Mucosa of rectum (tissue), 2 donors: Measurements from ENCODE around the gene ERP27.

Experiments used
- H3K27ac ChIP-seq, 2 donors: one replicate each; pipeline ENCODE4 v1.7.0; 2013; ENCODE audit warnings: inconsistent platforms in 2 of 2, low read depth in 2 of 2, low read length in 2 of 2
- H3K27me3 ChIP-seq, 2 donors: one replicate each; pipeline ENCODE4 v1.7.0; 2013; ENCODE audit warnings: low read length in 2 of 2; ENCODE audit not compliant: control insufficient read depth in 2 of 2, insufficient read depth in 2 of 2
- H3K36me3 ChIP-seq, 2 donors: one replicate each; pipeline ENCODE4 v1.7.0; 2013; ENCODE audit warnings: low read length in 2 of 2; ENCODE audit not compliant: control insufficient read depth in 2 of 2, insufficient read depth in 2 of 2
- H3K4me1 ChIP-seq, 2 donors: one replicate each; pipeline ENCODE4 v1.7.0; 2013; ENCODE audit warnings: low read length in 2 of 2, mild to moderate bottlenecking in 1 of 2; ENCODE audit not compliant: control insufficient read depth in 2 of 2, insufficient read depth in 2 of 2
- H3K4me3 ChIP-seq, 2 donors: one replicate each; pipeline ENCODE4 v1.7.0; 2013; ENCODE audit warnings: low read length in 2 of 2
- H3K9ac ChIP-seq, 2 donors: one replicate each; pipeline ENCODE4 v1.7.0; 2013; ENCODE audit warnings: low read length in 2 of 2, low read depth in 1 of 2, mild to moderate bottlenecking in 1 of 2
- H3K9me3 ChIP-seq, 2 donors: one replicate each; pipeline ENCODE4 v1.7.0; 2013; ENCODE audit warnings: low read length in 2 of 2; ENCODE audit not compliant: control insufficient read depth in 2 of 2
- donor health status: healthy.
- donor health status: Normal muscosa, but diverticular disease.

ERP27 gene

GRCh38 chr12:14953752-14954151, 15.4 kb upstream of the ERP27 start:
- Histone ChIP-seq H3K36me3 (peaks cover 0 to 6% of the 10 kb centered on the region in 2 donors), H3K27ac (peak overlapping the region in 1 of 2 donors; percentile 33), H3K9ac (no peak overlapping the region), H3K27me3 (no peaks in the 10 kb centered on the region), H3K9me3 (no peaks in the 10 kb centered on the region), H3K4me3 (no peak overlapping the region), H3K4me1 (peaks cover 27 to 28% of the 10 kb centered on the region in 2 donors)

GRCh38 chr12:14952299-14952921, 14.1 kb upstream of the ERP27 start:
- Histone ChIP-seq H3K4me3 (peak overlapping the region in 1 of 2 donors; percentile 1), H3K9ac (no peak overlapping the region), H3K36me3 (peaks cover 0 to 10% of the 10 kb centered on the region in 2 donors), H3K27ac (peak overlapping the region; percentile 65 to 74), H3K9me3 (no peaks in the 10 kb centered on the region), H3K27me3 (no peaks in the 10 kb centered on the region), H3K4me1 (peaks cover 27% of the 10 kb centered on the region in 2 donors)

GRCh38 chr12:14951851-14952250, 13.5 kb upstream of the ERP27 start:
- Histone ChIP-seq H3K9me3 (no peaks in the 10 kb centered on the region), H3K4me1 (peaks cover 27% of the 10 kb centered on the region in 2 donors), H3K36me3 (peaks cover 0 to 10% of the 10 kb centered on the region in 2 donors), H3K27ac (peak overlapping the region; percentile 62 to 65), H3K9ac (no peak overlapping the region), H3K4me3 (no peak overlapping the region), H3K27me3 (no peaks in the 10 kb centered on the region)

GRCh38 chr12:14950982-14951746, 12.8 kb upstream of the ERP27 start:
- H3K9me3 ChIP-seq: no peaks in the 10 kb centered on the region
- H3K27me3 ChIP-seq: no peaks in the 10 kb centered on the region
- H3K36me3 ChIP-seq: peaks cover 0 to 14% of the 10 kb centered on the region in 2 donors
- H3K4me3 ChIP-seq: peak overlapping the region in 1 of 2 donors; percentile 13
- peaks cover 27% of the 10 kb centered on the region in 2 donors for H3K4me1 ChIP-seq
- H3K27ac ChIP-seq: peak overlapping the region in 1 of 2 donors; percentile 62
- H3K9ac ChIP-seq: no peak overlapping the region

GRCh38 chr12:14950421-14950820, 12.1 kb upstream of the ERP27 start:
- Histone ChIP-seq H3K27ac (no peak overlapping the region), H3K9me3 (no peaks in the 10 kb centered on the region), H3K4me1 (peaks cover 27% of the 10 kb centered on the region in 2 donors), H3K27me3 (no peaks in the 10 kb centered on the region), H3K36me3 (peaks cover 0 to 18% of the 10 kb centered on the region in 2 donors), H3K9ac (no peak overlapping the region), H3K4me3 (no peak overlapping the region)

GRCh38 chr12:14949631-14950030, 11.3 kb upstream of the ERP27 start:
- no peaks in the 10 kb centered on the region for H3K27me3 ChIP-seq
- H3K4me3 ChIP-seq: no peak overlapping the region
- no peaks in the 10 kb centered on the region for H3K9me3 ChIP-seq
- H3K36me3 ChIP-seq: peaks cover 0 to 20% of the 10 kb centered on the region in 2 donors
- peak overlapping the region; percentile 11 to 74 for H3K27ac ChIP-seq
- H3K9ac ChIP-seq: no peak overlapping the region
- peaks cover 27 to 30% of the 10 kb centered on the region in 2 donors for H3K4me1 ChIP-seq

GRCh38 chr12:14948672-14949071, 10.3 kb upstream of the ERP27 start:
- H3K9me3 ChIP-seq: no peaks in the 10 kb centered on the region
- H3K27me3 ChIP-seq: no peaks in the 10 kb centered on the region
- peaks cover 0 to 23% of the 10 kb centered on the region in 2 donors for H3K36me3 ChIP-seq
- H3K9ac ChIP-seq: peak overlapping the region; percentile 26 to 48
- peak overlapping the region; percentile 53 to 74 for H3K27ac ChIP-seq
- peaks cover 27 to 30% of the 10 kb centered on the region in 2 donors for H3K4me1 ChIP-seq
- H3K4me3 ChIP-seq: peak overlapping the region; percentile 17 to 42

GRCh38 chr12:14946861-14947260, 8.5 kb upstream of the ERP27 start:
- no peaks in the 10 kb centered on the region for H3K9me3 ChIP-seq
- peaks cover 4 to 28% of the 10 kb centered on the region in 2 donors for H3K36me3 ChIP-seq
- no peak overlapping the region for H3K27ac ChIP-seq
- no peak overlapping the region for H3K4me3 ChIP-seq
- no peak overlapping the region for H3K9ac ChIP-seq
- no peaks in the 10 kb centered on the region for H3K27me3 ChIP-seq
- H3K4me1 ChIP-seq: peaks cover 15 to 21% of the 10 kb centered on the region in 2 donors

DNA sequence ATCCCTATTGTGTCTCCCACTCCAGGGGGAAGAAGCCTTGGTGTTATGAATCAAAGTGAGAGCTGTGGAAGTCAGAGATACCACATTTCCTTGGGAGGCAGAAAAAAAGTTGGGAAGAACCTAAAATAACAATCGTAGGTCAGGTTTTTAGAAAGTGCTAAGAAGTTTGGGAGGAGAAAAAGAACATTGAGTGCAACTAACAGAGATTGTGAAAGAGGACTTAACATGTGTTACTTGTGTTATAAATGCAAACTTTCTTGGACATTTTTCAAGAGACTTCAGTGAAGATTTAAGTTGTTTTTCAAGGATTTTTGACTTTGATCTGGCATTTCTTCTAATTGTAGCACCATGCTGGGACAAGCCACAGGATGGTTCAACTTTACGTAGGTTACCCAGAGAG, 7.8 kb upstream of the ERP27 start:
- no peak overlapping the region for H3K27ac ChIP-seq
- no peak overlapping the region for H3K4me3 ChIP-seq
- no peak overlapping the region for H3K9ac ChIP-seq
- peaks cover 4 to 31% of the 10 kb centered on the region in 2 donors for H3K36me3 ChIP-seq
- peaks cover 12 to 18% of the 10 kb centered on the region in 2 donors for H3K4me1 ChIP-seq
- no peaks in the 10 kb centered on the region for H3K27me3 ChIP-seq
- no peaks in the 10 kb centered on the region for H3K9me3 ChIP-seq

- Histone ChIP-seq H3K4me3 (no peak overlapping the region), H3K9ac (no peak overlapping the region), H3K27ac (no peak overlapping the region), H3K4me1 (peaks cover 0 to 3% of the 10 kb centered on the region in 2 donors), H3K36me3 (peaks cover 4 to 21% of the 10 kb centered on the region in 2 donors), H3K27me3 (no peaks in the 10 kb centered on the region), H3K9me3 (no peaks in the 10 kb centered on the region)
These were observed 4.0 kb upstream of the ERP27 start for GRCh38 chr12:14942196-14942931.
